ENCODE measurements around the gene RALGDS. TPM values are rescaled to one million over a fixed set of nuclear protein-coding genes. Genes with fewer than 3 reads are reported as not detected.
A peak's percentile ranks its signal among the peaks of the same experiment; 100 is the strongest.

Gene RALGDS
- total RNA-seq, 1 donor, result 59.0 TPM

- H3K4me1 ChIP-seq (ENCODE audit: insufficient read depth, low read length), result peaks cover 91% of the 10 kb centered on the region
- H3K4me3 ChIP-seq (ENCODE audit: low read length), result peak overlapping the region; percentile 46
- H3K9me3 ChIP-seq (ENCODE audit: low read depth, low read length), result no peaks in the 10 kb centered on the region
- no peaks in the 10 kb centered on the region for H3K27me3 ChIP-seq (ENCODE audit: insufficient read depth, low read length)
Observed at GRCh38 chr9:133119846-133120500, 1.1 kb downstream of the RALGDS start.

- no peak overlapping the region for H3K4me3 ChIP-seq (ENCODE audit: low read length)
- peaks cover 91% of the 10 kb centered on the region for H3K4me1 ChIP-seq (ENCODE audit: insufficient read depth, low read length)
- no peaks in the 10 kb centered on the region for H3K9me3 ChIP-seq (ENCODE audit: low read depth, low read length)
- no peaks in the 10 kb centered on the region for H3K27me3 ChIP-seq (ENCODE audit: insufficient read depth, low read length)
Observed at GRCh38 chr9:133119103-133119845, 1.8 kb downstream of the RALGDS start.

- no peaks in the 10 kb centered on the region for H3K9me3 ChIP-seq (ENCODE audit: low read depth, low read length)
- no peaks in the 10 kb centered on the region for H3K27me3 ChIP-seq (ENCODE audit: insufficient read depth, low read length)
- H3K4me1 ChIP-seq (ENCODE audit: insufficient read depth, low read length), result peaks cover 93% of the 10 kb centered on the region
- no peak overlapping the region for H3K4me3 ChIP-seq (ENCODE audit: low read length)
Observed at GRCh38 chr9:133118568-133118967, 2.5 kb downstream of the RALGDS start.

- H3K4me1 ChIP-seq (ENCODE audit: insufficient read depth, low read length), result peaks cover 93% of the 10 kb centered on the region
- no peaks in the 10 kb centered on the region for H3K27me3 ChIP-seq (ENCODE audit: insufficient read depth, low read length)
- H3K4me3 ChIP-seq (ENCODE audit: low read length), result no peak overlapping the region
- no peaks in the 10 kb centered on the region for H3K9me3 ChIP-seq (ENCODE audit: low read depth, low read length)
Observed at GRCh38 chr9:133118179-133118520, 2.9 kb downstream of the RALGDS start.

GRCh38 chr9:133117271-133118178 is 3.5 kb downstream of the RALGDS start:
- no peak overlapping the region for H3K4me3 ChIP-seq (ENCODE audit: low read length)
- H3K4me1 ChIP-seq (ENCODE audit: insufficient read depth, low read length), result peaks cover 93% of the 10 kb centered on the region
- H3K27me3 ChIP-seq (ENCODE audit: insufficient read depth, low read length), result no peaks in the 10 kb centered on the region
- no peaks in the 10 kb centered on the region for H3K9me3 ChIP-seq (ENCODE audit: low read depth, low read length)

GRCh38 chr9:133116346-133117231 is 4.5 kb downstream of the RALGDS start:
- Histone ChIP-seq H3K27me3 (ENCODE audit: insufficient read depth, low read length) (no peaks in the 10 kb centered on the region), H3K4me3 (ENCODE audit: low read length) (no peak overlapping the region), H3K4me1 (ENCODE audit: insufficient read depth, low read length) (peaks cover 93% of the 10 kb centered on the region), H3K9me3 (ENCODE audit: low read depth, low read length) (no peaks in the 10 kb centered on the region)

GRCh38 chr9:133115604-133116345 is 5.3 kb downstream of the RALGDS start:
- H3K4me3 ChIP-seq (ENCODE audit: low read length), result no peak overlapping the region
- H3K27me3 ChIP-seq (ENCODE audit: insufficient read depth, low read length), result no peaks in the 10 kb centered on the region
- peaks cover 90% of the 10 kb centered on the region for H3K4me1 ChIP-seq (ENCODE audit: insufficient read depth, low read length)
- no peaks in the 10 kb centered on the region for H3K9me3 ChIP-seq (ENCODE audit: low read depth, low read length)

- H3K4me1 ChIP-seq (ENCODE audit: insufficient read depth, low read length), result peaks cover 83% of the 10 kb centered on the region
- H3K27me3 ChIP-seq (ENCODE audit: insufficient read depth, low read length), result no peaks in the 10 kb centered on the region
- H3K4me3 ChIP-seq (ENCODE audit: low read length), result no peak overlapping the region
- no peaks in the 10 kb centered on the region for H3K9me3 ChIP-seq (ENCODE audit: low read depth, low read length)
Observed at GRCh38 chr9:133114886-133115603, 6.0 kb downstream of the RALGDS start.

- H3K27me3 ChIP-seq (ENCODE audit: insufficient read depth, low read length), result no peaks in the 10 kb centered on the region
- no peak overlapping the region for H3K4me3 ChIP-seq (ENCODE audit: low read length)
- peaks cover 75% of the 10 kb centered on the region for H3K4me1 ChIP-seq (ENCODE audit: insufficient read depth, low read length)
- no peaks in the 10 kb centered on the region for H3K9me3 ChIP-seq (ENCODE audit: low read depth, low read length)
Observed at GRCh38 chr9:133113949-133114885, 6.8 kb downstream of the RALGDS start.

GRCh38 chr9:133113163-133113948 is 7.7 kb downstream of the RALGDS start:
- H3K4me1 ChIP-seq (ENCODE audit: insufficient read depth, low read length), result peaks cover 66% of the 10 kb centered on the region

GRCh38 chr9:133112663-133113026 is 8.4 kb downstream of the RALGDS start:
- Histone ChIP-seq H3K4me3 (ENCODE audit: low read length) (no peak overlapping the region), H3K27me3 (ENCODE audit: insufficient read depth, low read length) (no peaks in the 10 kb centered on the region), H3K4me1 (ENCODE audit: insufficient read depth, low read length) (peaks cover 59% of the 10 kb centered on the region), H3K9me3 (ENCODE audit: low read depth, low read length) (no peaks in the 10 kb centered on the region)

More at GRCh38 chr9:133113163-133113948, 7.7 kb downstream of the RALGDS start:
- no peaks in the 10 kb centered on the region for H3K9me3 ChIP-seq (ENCODE audit: low read depth, low read length)
- no peaks in the 10 kb centered on the region for H3K27me3 ChIP-seq (ENCODE audit: insufficient read depth, low read length)
- H3K4me3 ChIP-seq (ENCODE audit: low read length), result no peak overlapping the region

Data from mononuclear cell (primary cell).